Endothelial cell of umbilical vein (primary cell): ENCODE data around the gene ANKS1B. TPM values are rescaled to one million over a fixed set of nuclear protein-coding genes. Genes with fewer than 3 reads are reported as not detected.
"Not testable (repeated sequence)": the region's sequence is repeated elsewhere in the genome, so short reads cannot be mapped to it uniquely, and the experiment has no call there.

ENCODE experiments used
- BruUV-seq: library from RNA; stranded (reverse); fragments of 400-500 nt; replicated peaks from 2 replicates; lab custom pipeline; 2021; lab: Mats Ljungman, UMichigan
- CTCF ChIA-PET: fragments of 300-600, 350-600 bp; sonication (Branson Sonifier 250); formaldehyde crosslinking; loops from one replicate; lab custom pipeline; 2021; ENCODE audit warnings: antibody characterized with exemption, inconsistent platforms; lab: Charles Lee
- POLR2A ChIA-PET: fragments of 300-600, 350-600 bp; sonication (Branson Sonifier 250); formaldehyde crosslinking; loops from one replicate; lab custom pipeline; 2021; ENCODE audit warnings: antibody characterized with exemption, inconsistent platforms; lab: Charles Lee
- DNase-seq: peaks from one replicate; pipeline ENCODE4 v3.0.0-alpha.2; 2011; ENCODE audit warnings: low read depth, low spot score
- FAIRE-seq: peaks from 2 replicates; lab custom pipeline; 2011; peaks lifted over from hg19 to GRCh38; lab: Jason Lieb, UNC
- H2AFZ ChIP-seq: 2 replicates; pipeline ENCODE4 v1.6.0; 2012; ENCODE audit warnings: low read depth, low read length, control low read depth, inconsistent platforms
- H3K27ac ChIP-seq: 2 replicates; pipeline ENCODE4 v1.5.1; 2011; ENCODE audit warnings: low read depth, mild to moderate bottlenecking, control low read depth, low read length, moderate library complexity; ENCODE audit not compliant: insufficient read depth
- H3K27me3 ChIP-seq, 2 experiments: 2 replicates each; pipeline versions ENCODE4 v1.6.0 to v1.6.1; 2011; ENCODE audit warnings: low read length in 2 of 2, mixed read lengths in 1 of 2; ENCODE audit not compliant: control insufficient read depth in 2 of 2, insufficient read depth in 2 of 2
- H3K36me3 ChIP-seq, 2 experiments: 2 replicates in 1 of 2; 3 replicates in 1 of 2; pipeline ENCODE4 v1.5.1; 2011; ENCODE audit warnings: low read length in 2 of 2, mild to moderate bottlenecking in 1 of 2, moderate library complexity in 1 of 2; ENCODE audit not compliant: control insufficient read depth in 2 of 2, insufficient read depth in 2 of 2; ENCODE audit errors: extremely low read depth in 1 of 2
- H3K4me1 ChIP-seq: 3 replicates; pipeline ENCODE4 v1.5.1; 2011; ENCODE audit warnings: mild to moderate bottlenecking, low read length; ENCODE audit not compliant: control insufficient read depth, insufficient read depth; ENCODE audit errors: extremely low read depth
- H3K4me2 ChIP-seq: 2 replicates; pipeline ENCODE4 v1.6.1; 2011; ENCODE audit warnings: low read length, control low read depth, mixed read lengths; ENCODE audit not compliant: insufficient read depth
- H3K4me3 ChIP-seq, 3 experiments: fragments of 200-600 bp in 1 of 3; sonication (generic), shearing (Covaris generic) in 1 of 3; replicated peaks in 1 of 3; 2 replicates each; pipeline ENCODE4 v1.5.1; 2011 to 2016; ENCODE audit warnings: control low read depth in 3 of 3, low read length in 3 of 3, mild to moderate bottlenecking in 2 of 3, inconsistent platforms in 1 of 3, low read depth in 1 of 3, moderate library complexity in 1 of 3; ENCODE audit not compliant: insufficient read depth in 1 of 3
- H3K79me2 ChIP-seq: 2 replicates; pipeline ENCODE4 v1.6.0; 2012; ENCODE audit warnings: low read length, inconsistent platforms; ENCODE audit not compliant: control insufficient read depth, insufficient read depth
- H3K9ac ChIP-seq: replicated peaks from 2 replicates; pipeline ENCODE3; 2011; ENCODE audit warnings: low read length, control low read depth; ENCODE audit not compliant: insufficient read depth; ENCODE audit errors: extremely low read depth
- H3K9me1 ChIP-seq: replicated peaks from 3 replicates; pipeline ENCODE4 v1.6.0; 2011; ENCODE audit warnings: mild to moderate bottlenecking, low read length; ENCODE audit not compliant: control insufficient read depth, insufficient read depth; ENCODE audit errors: extremely low read depth
- H3K9me3 ChIP-seq: replicated peaks from 2 replicates; pipeline ENCODE4 v1.5.1; 2012; ENCODE audit warnings: low read length, inconsistent platforms; ENCODE audit not compliant: control insufficient read depth, insufficient read depth
- H4K20me1 ChIP-seq: replicated peaks from 2 replicates; pipeline ENCODE3; 2011; ENCODE audit warnings: mild to moderate bottlenecking, low read length; ENCODE audit not compliant: control insufficient read depth, insufficient read depth; ENCODE audit errors: extremely low read depth
- JUN ChIP-seq: IDR thresholded peaks from 2 replicates; pipeline ENCODE4 v1.6.1; 2011; ENCODE audit warnings: borderline replicate concordance, low read depth; ENCODE audit not compliant: insufficient read length, insufficient read depth
- dilution Hi-C: fragments of 300-500 bp; cut with MboI; formaldehyde crosslinking; loops from one replicate; pipeline ENCODE4 v1.15.0; 2019; ENCODE audit warnings: low sequenced_read_pairs; ENCODE audit not compliant: extremely low pct_ligation_motif_present
- intact Hi-C: fragments of 100-400 bp; cut with micrococcal nuclease; formaldehyde crosslinking; loops from one replicate; pipeline ENCODE4 v1.10.0; 2022
- polyA plus RNA-seq, 4 experiments: library from polyadenylated mRNA; depleted of rRNA in 3 of 4; stranded (reverse) in 3 of 4; unstranded in 1 of 4; fragments of >200 nt; gene quantifications; 2 replicates each; pipeline versions ENCODE4 v1.2.1 to v1.2.3, GENCODE V29; 2011 to 2012; ENCODE audit warnings: missing spikeins in 1 of 4
- total RNA-seq: library from RNA; stranded (reverse); gene quantifications from 2 replicates; pipeline ENCODE4 v1.2.3, GENCODE V29; 2021
- TF ChIP-seq, protein P1 (sequence below), 2 donors: IDR thresholded peaks; 1 replicate in 1 of 2; 2 replicates in 1 of 2; pipeline ENCODE4 v1.5.1; 2011; ENCODE audit warnings: low read length in 2 of 2, mild to moderate bottlenecking in 2 of 2, moderate library complexity in 2 of 2, control low read depth in 1 of 2, inconsistent platforms in 1 of 2, low read depth in 1 of 2; ENCODE audit not compliant: insufficient read depth in 1 of 2; ENCODE audit errors: extremely low read depth in 1 of 2

ANKS1B gene
- total and polyA plus RNA-seq, 2 donors (not counting 3 experiments of a cell fraction or from before 2014, with no cell fraction given), result 0.15 to 0.38 TPM

GRCh38 chr12:98757455-98757854 is 1227.3 kb downstream of the ANKS1B start:
- H2AFZ ChIP-seq, result no peak overlapping the region
- dilution Hi-C loops (no loop called here), intact Hi-C loops (no loop called here)

DNA sequence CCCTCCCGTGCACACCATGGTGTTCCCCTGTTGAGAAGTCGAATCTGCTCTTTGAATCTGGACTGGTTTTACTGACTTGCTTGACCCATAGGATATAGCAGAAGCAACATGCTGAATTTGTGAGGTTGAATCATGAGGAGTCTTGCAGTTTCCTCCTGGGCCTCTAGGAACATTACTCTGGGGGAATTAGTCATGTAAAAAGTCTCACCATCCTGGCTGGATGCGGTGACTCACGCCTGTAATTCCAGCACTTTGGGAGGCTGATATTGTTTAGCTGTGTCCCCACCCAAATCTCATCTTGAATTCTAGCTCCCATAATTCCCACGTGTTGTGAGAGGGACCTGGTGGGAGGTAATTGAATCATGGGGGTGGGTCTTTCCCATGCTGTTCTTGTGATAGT is 1228.9 kb downstream of the ANKS1B start:
- H3K9me3 ChIP-seq, H3K4me1 ChIP-seq, H3K79me2 ChIP-seq, POLR2A ChIA-PET, H3K27me3 ChIP-seq, H3K4me3 ChIP-seq, DNase-seq, BruUV-seq, H3K27ac ChIP-seq, H3K4me2 ChIP-seq, FAIRE-seq, H3K36me3 ChIP-seq, intact Hi-C loops, H3K9ac ChIP-seq, H3K9me1 ChIP-seq, H2AFZ ChIP-seq, CTCF ChIA-PET, H4K20me1 ChIP-seq, dilution Hi-C loops: not testable (repeated sequence)
- TF ChIP-seq JUN, result peak; percentile 12

More at GRCh38 chr12:98757455-98757854, 1227.3 kb downstream of the ANKS1B start:
- H3K4me2 ChIP-seq, result no peak overlapping the region
- CTCF ChIA-PET, result no interaction called here
- FAIRE-seq (no peak), DNase-seq (no peak)
- no peak overlapping the region for H3K27ac ChIP-seq
- H3K36me3 ChIP-seq, result no peaks in the 10 kb centered on the region
- H4K20me1 ChIP-seq, result no peaks in the 10 kb centered on the region
- H3K9ac ChIP-seq, result no peak overlapping the region
- POLR2A ChIA-PET, result interaction anchor here (0.6 kb wide), 1 partner anchor 191 kb away, joined by 6 read pairs; no protein-coding TSS in a partner anchor
- H3K9me3 ChIP-seq, result no peaks in the 10 kb centered on the region
- no peak overlapping the region for H3K4me3 ChIP-seq
- no peaks in the 10 kb centered on the region for H3K79me2 ChIP-seq
- peaks cover 0 to 6% of the 10 kb centered on the region in 2 experiments for H3K27me3 ChIP-seq
- BruUV-seq, result no TSS peak
- TF ChIP-seq, protein P1, sequence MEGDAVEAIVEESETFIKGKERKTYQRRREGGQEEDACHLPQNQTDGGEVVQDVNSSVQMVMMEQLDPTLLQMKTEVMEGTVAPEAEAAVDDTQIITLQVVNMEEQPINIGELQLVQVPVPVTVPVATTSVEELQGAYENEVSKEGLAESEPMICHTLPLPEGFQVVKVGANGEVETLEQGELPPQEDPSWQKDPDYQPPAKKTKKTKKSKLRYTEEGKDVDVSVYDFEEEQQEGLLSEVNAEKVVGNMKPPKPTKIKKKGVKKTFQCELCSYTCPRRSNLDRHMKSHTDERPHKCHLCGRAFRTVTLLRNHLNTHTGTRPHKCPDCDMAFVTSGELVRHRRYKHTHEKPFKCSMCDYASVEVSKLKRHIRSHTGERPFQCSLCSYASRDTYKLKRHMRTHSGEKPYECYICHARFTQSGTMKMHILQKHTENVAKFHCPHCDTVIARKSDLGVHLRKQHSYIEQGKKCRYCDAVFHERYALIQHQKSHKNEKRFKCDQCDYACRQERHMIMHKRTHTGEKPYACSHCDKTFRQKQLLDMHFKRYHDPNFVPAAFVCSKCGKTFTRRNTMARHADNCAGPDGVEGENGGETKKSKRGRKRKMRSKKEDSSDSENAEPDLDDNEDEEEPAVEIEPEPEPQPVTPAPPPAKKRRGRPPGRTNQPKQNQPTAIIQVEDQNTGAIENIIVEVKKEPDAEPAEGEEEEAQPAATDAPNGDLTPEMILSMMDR (IDR thresholded peaks at IDR 0.05; ENCODE audit: extremely low read depth in 1 of 2, insufficient read depth in 1 of 2, low read depth in 1 of 2, low read length in 2 of 2), result no peak
- no peaks in the 10 kb centered on the region for H3K4me1 ChIP-seq
- H3K9me1 ChIP-seq, result no peaks in the 10 kb centered on the region
